Stimulated activated CD8-positive, alpha-beta memory T cell treated with anti-CD3 and anti-CD28 coated beads, Interleukin-4, amount 100 ng/mL, for 48 hours (primary cell): ENCODE measurements around the gene P2RY8.
A peak's percentile ranks its signal among the peaks of the same experiment; 100 is the strongest.
"Not testable (repeated sequence)": the region's sequence is repeated elsewhere in the genome, so short reads cannot be mapped to it uniquely, and the experiment has no call there.

Source experiments
- DNase-seq: peaks from one replicate; pipeline ENCODE4 v3.0.0-alpha.2; 2020

Gene P2RY8

DNA sequence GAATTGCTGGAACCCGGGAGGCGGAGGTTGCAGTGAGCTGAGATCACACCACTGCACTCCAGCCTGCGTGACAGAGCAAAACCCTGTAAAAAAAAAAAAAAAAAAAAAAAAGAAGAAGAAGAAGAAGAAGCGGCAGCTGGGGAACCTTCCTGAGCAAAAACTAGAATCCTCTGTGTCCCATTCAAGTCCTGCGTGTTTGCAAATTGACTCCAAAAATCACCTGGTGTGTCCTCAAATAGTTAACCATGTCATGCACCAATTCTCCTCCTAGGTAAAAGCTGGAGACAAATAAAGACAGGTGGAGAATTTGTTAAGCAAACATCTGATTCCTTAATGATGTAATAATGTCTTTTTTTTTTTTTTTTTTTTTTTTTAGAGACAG, 52.4 kb downstream of the P2RY8 start:
- DNase-seq, result no peak

DNA sequence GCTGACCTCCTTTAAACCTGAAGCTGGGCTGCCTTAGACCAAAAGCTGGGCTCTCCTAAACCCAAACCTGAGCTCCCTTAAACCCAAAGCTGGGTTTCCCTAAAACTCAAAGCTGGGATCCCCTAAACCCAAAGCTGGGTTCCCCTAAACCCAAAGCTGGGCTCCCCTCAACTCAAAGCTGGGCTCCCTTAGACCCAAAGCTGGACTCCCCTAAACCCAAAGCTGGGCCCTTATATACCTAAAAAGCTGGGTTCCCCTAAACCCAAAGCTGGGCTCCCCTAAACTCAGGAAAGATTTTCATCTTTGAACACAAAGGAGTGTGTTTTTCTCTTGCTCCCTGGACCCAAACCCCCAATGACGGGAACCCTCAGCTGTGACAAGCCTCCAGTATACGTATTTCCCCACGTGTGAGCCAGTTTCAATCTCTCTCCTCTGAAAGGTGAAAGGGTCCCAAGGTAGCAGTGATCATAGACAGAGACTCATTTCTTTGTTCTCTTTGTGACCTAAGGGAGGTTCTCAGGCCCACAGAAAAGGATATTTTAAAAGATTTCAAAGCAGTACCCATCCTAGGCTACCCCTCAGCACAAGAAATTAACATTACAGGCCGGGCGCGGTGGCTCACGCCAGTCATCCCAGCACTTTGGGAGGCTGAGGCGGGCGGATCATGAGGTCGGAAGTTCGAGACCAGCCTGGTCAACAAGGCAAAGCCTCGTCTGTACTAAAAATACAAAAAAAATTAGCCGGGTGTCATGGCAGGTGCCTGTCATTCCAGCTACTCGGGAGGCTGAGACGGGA, 52.9 kb downstream of the P2RY8 start:
- peak; percentile 41 for DNase-seq

DNA sequence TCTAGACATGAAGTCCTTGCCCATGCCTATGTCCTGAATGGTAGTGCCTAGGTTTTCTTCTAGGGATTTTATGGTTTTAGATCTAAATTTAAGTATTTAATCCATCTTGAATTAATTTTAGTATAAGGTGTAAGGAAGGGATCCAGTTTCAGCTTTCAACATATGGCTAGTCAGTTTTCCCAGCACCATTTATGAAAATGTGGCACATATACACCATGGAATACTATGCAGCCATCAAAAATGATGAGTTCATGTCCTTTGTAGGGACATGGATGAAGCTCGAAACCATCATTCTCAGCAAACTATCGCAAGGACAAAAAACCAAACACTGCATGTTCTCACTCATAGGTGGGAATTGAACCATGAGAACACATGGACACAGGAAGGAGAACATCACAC, 54.5 kb downstream of the P2RY8 start:
- not testable (repeated sequence) for DNase-seq

DNA sequence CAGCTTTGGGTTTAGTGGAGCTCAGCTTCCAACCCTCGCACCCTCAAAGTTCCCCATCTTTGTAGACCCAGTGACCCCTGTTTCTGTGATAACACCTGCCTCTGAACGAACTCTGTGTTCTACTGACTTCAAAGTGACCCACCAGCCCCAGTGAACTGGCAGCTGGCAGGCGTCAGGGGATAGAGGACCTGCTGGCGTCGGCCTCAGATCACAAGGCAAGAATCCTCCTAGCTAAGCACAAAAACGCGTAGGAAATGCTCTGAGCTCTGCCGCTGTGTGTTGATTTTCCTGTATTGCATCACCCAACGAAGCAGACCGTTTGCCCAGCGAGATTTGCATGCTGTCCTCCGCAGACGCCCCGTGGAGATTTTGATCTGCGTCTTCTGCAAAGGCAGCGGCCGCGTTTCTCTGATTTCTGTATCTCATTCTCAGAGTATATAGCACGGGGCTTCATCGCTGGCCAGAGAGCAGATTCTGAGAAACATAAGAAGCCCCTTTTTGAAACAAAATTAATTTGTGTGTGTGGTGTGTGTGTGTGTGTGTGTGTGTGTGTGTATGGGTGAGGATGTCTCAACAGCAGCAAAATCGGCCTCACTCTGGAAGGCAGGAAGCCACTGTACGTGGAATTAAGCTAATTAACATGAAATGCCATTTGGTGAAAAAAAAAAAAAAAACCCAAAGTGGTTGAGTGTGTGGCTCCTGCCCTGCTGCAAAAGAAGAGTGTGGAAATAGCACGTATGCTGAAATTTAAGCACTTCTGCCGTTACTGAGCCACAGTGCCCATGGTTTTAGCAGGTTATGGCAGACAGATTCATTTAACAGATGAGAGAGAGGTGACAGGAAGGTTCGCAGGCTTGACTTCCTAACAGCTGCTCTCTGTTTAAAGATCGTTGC, 55.1 kb downstream of the P2RY8 start:
- peak; percentile 83 for DNase-seq

DNA sequence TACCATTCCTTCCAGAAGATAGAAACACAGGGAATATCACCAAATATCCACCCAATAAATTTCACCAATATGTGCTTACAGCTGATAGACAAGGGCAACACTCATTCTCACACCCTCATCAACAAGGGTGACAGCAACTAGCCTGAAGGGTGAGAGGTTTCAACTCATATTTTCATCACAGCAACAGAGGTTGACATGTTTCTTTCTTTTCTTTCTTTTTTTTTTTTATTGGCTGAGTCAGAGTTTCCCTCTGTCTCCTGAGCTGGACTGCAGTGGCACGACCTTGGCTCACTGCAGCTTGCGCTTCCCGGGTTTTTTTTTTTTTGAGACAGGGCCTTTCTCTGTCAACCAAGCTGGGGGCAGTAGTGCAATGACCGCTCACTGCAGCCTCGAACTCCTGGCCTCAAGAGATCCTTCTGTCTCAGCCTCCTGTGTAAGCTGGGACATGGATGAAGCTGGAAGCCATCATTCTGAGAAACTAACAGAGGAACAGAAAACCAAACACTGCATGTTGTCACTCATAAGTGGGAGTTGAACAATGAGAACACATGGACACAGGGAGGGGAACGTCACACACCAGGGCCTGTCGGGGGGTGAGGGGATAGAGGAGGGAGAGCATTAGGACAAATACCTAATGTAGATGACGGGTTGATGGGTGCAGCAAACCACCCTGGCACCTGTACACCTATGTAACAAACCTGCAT, 56.8 kb downstream of the P2RY8 start:
- peak; percentile 25 for DNase-seq

DNA sequence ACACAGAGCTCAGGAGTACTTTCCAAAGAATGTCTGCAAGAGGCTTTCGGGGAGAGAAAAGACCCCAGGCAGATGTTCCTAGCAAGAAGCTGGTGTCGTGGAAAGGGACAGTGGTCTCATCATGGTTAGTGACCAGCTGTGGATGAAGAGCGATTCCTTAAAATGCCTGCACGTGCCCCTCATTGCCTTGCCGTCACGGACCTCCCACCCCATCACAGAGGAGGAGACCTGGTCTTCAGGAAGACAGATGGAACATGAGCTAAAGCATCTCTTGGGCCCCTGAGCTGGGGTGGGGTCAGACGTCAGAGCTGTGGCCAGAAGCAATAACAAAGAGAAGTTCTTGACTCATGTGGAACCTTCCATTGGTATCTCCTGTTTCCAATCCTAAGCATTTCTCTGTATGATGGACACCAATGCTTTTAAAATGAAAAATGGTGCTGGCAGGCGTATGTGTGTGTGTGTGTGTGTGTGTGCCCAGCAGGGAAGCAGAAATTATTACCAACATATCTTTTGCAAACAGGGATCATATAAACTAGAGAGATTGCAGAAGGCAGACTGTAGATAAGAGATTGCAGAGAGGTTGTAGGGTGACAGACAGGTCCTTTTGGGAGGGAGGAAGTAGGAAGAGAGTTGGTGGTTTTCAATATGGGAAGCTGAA, 59.1 kb downstream of the P2RY8 start:
- DNase-seq, result peak; percentile 24

DNA sequence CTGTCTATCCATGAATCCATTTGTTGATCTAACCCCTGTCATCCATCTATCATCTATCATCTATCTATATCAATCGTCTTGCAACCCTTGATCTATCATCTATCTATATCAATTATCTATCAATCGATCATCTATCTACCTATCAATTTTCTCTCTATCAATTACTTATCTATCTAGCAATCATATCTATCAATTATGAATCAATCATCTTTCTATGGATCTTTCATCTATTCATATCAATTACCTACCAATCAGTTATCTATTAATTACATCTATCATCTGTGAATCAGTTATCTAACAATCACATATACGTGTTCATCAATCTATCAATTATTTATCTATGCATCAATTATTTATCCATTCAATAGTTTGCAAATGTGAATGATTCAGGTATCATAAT, 59.8 kb downstream of the P2RY8 start:
- DNase-seq, result no peak

DNA sequence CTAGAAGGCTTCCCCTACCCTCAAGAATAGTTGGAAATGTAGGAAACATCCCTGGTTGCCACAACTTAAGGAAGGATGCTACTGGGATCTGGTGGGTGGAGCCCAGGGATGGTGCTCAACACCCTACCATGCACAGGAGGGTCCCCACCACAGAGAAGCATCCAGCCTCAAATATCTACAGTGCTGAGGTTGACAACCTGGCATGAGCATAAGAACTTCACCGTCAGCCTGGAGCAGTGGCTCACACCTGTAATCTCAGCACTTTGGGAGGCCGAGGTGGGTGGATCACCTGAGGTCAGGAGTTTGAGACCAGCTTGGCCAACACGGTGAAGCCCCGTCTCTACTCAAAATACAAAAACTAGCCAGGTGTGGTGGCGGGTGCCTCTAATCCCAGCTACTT, 60.3 kb downstream of the P2RY8 start:
- DNase-seq, result no peak

DNA sequence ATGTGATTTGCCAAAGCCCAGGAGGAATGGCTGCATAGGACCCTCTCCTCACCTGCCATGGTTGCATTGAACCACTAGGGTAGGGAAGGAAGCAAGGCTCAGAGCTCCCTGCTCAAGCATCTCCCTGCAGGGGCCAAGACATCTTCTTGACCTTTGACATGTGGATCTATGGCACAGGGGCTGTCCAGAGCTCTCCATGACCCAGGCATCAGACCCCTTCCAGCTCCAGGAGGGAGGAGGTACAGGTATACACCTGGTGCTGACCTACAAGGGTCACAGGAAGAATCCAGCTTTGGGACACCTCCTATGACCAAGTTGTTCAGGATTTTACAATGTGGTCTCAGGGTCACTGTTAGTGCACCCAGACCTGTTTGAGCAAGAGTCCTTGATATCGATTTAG, 61.1 kb downstream of the P2RY8 start:
- DNase-seq, result no peak

DNA sequence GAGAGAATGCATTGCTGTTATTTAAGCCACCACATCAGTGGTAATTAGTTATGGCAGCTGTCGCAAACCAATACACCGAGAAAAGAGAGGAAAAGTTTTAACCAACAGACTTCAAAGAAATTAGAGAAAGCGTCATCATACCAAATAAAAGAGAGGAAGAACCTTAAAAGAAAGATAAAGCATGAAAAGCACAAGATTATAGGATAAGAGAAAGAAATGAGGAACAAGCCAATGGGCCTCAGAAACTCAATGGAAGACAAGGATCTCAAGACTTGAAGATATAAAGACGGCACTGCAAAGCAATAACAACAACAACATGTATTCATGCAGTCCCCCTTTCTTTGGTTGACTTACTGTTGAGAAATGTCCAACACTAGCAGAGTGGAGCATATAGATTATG, 61.5 kb downstream of the P2RY8 start:
- no peak for DNase-seq

DNA sequence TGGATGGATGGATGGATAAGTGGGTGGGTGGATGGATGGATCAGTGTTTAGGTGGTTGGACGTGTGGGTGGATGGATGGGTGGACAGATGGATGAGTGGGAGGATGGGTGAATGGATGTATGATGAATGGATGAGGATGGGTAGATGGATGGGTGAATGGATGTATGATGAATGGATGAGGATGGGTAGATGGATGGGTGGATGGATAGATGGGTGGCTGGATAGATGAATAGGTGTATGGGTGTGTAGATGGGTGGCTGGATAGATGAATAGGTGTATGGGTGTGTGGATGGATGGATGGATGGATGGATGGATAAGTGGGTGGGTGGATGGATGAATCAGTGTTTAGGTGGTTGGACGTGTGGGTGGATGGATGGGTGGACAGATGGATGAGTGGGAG, 62.4 kb downstream of the P2RY8 start:
- DNase-seq, result not testable (repeated sequence)

DNA sequence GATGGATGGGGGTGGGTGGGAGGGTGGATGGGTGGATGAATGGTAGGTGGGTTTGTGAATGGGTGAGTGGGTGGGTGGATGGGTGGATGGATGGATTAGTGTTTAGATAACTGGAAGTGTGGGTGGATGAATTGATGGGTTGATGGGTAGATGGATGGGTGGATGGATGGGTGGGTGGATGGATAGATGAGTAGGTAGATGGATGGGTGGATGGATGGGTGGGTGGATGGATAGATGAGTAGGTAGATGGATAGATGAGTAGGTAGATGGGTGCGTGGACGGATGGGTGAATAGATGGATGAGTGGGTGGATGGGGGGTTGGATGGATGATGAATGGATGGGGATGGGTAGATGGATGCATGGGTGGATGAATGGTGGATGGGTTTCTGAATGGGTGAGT, 64.0 kb downstream of the P2RY8 start:
- DNase-seq, result peak; percentile 21

DNA sequence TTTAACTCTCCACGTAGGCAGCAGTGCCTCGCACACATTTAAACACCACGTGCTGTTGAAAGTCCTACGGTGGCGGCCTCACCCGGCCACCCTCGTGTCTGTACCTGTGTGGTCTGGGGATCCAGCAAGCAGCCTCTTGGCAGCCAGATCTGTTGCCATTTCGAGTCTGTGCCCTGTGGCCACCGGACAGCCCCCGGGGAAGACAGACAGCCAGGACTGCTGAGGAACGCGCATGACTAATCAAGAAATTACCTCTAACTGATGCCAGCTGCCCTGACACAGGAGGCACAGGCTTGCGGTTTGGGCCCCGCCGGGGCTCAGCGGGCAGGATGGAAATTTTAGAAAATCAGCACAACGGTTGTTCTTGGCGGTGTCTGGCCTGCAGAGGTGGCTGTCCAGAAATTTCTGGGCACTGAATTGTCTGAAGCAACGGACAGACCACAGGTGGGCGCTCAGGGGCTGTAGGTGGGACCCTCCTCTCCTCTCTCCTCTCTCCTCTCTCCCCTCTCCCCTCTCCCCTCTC, 68.7 kb downstream of the P2RY8 start:
- DNase-seq, result peak; percentile 83

DNA sequence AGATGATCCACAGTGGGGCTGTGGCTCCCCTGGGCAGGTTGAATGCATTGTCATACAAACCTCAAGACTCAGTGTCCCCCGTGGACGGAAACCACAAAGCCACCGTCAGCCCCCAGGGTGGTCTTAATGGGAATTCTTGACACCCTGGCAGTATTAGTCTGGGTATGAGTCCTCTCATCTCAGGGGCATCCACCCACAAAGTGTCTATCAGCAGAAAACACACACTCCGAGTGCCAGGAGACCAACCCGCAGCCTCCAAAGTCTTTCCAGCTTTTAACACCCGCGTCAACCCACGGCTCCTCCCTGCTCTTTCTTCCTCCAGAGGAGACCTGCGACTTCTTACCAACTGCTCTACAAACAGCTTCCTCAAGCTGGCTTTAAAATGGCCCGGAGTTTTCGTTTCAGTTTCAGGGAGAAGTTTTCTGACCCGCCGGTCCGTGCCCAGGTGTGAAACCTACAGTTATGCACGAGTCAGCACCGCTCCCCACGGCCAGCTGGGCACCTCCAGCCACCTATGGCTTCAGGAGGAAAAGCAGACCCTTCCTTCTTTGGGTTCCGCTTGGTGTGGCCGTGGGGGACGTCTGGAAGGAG, 69.9 kb downstream of the P2RY8 start:
- DNase-seq, result peak; percentile 63

DNA sequence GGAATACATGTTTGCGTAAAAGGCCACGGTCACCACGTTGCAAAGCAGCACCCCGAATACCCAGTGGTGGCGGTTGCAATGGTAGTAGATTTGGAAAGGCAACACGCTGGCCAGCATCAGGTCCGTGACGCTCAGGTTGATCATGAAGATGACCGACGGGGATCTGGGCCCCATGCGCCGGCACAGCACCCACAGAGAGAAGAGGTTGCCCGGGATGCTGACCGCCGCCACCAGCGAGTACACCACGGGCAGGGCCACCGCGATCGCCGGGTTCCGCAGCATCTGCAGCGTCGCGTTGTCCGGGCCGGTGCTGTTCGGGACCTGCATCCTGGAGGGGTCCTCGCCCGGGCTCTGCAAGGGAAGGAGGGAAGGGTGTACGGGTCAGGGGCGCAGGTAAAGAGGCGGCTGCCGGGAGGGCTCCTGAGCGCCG, 70.7 kb downstream of the P2RY8 start:
- peak; percentile 22 for DNase-seq

DNA sequence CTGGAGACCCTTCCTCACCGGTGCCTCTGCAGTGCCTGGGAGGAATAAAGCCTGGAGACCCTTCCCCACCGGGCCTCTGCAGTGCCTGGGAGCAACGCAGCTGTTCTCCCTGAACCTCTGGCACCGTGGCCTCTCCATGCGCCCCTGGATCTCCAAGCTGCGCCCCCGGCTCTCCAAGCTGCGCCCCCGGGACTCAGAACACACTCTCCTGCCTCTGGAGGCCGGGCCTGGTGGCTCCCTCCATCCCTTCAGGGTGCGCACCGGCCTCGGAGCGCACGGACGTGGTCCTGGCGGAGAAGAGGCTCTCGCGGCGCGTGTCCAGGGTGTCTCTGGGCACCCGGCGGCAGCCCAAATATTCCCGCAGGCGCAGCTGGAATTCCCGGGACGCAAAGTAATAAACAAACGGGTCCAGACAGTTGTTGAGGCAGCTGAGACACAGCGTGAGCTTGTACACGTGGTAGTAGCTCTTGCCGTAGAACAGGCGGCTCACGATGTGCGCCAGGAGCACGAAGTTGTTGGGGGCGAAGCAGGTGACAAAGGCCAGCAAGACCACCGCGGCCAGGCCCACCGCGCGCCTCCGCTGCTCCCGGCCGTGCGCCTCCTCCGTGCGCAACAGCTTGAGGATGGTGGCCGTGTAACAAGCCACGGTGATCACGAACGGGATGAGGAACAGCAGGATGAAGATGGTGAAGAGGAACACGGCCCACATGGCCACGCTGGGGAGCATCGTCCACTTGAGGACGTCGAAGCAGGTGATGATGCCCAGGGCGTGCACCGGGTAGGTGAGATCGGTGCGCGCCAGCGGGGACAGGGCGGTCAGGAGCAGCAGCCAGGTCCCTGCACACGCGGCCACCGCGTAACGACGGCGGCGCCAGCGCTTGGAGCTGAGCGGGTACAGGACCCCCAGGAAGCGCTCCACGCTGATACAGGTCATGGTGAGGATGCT, 71.4 kb downstream of the P2RY8 start:
- DNase-seq, result peak; percentile 24

DNA sequence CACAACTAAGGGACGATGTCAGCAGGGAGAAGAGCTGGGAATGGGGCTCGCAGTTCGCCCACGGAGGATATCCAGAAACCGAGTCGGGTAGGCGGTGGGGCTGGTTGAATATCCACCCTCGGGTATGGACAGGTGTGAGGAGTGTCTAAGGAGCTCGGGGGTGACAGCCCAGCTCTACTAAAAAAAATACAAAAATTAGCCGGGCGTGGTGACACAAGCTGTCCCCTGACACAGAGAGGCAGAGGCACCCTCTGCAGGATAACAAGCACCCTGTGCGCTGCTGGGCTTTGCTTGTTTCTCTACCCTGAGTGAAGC, 72.1 kb downstream of the P2RY8 start:
- no peak for DNase-seq

DNA sequence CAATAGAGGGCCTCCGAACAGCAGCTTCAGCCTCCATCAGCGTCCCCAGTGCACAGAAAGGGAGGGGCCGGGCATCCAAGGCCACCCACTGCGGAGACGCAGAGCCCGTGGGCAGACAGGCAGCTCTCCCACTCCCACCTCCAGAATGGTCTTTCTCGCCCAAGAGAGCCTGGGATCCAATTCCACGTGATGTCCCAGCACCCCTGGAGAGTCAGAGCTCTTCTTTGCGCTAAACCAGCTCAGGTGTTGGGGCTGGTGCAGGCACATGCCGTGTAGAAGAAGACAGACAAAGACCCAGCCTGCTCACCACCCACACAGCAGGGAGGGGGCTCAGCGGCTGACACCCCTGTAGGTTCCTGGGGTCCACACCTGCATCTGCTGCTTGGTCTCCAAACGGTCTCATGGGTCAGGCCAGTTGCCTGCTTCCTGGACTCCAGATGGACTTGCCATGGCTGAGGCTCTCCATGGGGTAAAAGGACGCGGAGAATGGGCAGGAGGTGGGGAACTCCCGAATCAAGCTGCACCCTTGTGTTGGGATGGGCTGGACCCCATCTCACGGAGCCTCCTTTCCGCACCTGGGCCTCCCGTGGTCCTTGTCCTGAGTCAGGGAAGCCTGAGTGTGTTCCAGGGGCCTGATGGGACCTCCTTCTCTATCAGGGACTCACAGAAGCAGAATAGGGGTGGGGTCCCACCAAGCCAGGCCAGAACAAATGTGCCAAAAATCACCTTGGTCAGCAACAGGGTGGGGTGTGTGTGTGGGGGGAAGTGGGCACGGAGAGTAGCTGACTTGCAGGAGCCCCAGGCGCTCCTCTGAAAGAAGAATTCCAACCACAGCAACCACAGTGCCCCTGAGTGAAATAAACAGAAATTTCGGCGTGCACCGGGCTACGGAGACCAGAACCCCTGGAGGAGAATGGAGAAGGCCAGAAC, 72.7 kb downstream of the P2RY8 start:
- peak; percentile 57 for DNase-seq

DNA sequence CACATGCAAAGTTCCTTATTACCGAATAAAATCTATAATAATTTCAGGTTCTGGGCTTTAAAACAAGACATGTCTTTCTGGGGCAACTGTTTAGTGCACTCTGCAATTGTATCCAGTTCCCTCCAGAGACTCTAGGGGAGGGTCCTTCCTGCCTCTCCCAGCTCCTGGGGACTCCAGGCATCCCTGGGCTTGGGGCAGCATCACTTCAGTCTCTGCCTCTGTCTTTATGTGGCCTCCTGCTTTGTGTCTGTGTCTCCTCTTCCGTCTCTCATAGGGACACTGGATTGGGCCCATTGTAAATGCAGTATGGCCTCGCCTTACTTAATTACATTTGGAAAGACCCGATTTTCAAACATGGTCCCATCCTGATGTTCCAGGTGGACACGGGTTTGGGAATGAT, 73.4 kb downstream of the P2RY8 start:
- peak; percentile 26 for DNase-seq
